Measurements from ENCODE around the gene CNN2.

CNN2 gene

DNA sequence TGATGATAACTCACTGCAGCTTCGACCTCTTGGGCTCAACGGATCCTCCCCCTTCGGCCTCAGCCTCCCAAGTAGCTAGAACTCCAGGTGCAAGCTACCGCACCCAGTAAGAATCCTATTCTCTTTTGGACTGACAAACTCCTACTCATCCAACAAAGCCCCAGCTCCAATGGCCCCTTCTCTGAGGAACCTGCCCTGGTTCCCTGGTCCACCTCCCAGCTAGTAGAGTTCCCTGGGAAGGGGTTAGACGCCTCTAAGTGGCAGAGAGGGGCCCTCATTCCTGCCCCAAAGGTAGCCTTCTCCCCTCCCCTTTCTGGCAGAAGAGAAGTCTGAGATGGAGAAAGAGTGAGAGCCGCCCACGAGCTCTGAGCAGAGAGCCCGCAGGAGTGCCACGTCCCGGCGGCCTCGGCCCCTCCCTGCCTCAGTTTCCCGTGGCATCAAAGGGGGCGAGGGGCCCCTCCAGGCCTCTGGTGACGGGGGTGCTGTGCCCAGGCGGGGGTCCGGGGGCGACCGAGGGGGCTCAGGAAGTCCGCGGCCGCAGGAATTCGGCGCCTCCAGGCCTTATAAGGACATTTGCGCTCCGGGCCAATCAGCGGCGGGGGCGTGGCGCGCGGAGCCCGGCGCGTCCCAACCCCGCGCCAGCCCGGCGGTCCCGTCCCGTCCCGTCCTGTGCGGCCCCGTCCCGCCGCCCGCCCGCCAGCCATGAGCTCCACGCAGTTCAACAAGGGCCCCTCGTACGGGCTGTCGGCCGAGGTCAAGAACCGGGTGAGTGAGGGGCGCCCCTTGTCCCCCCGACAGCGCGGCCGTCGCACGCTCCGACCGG, at the start of gene CNN2:
CNN2 (plus strand) TSS at position 649 of the 823 bp plus-strand sequence; CDS start at position 703, 54 bp downstream.
- no peak for DNase-seq (ENCODE audit: low read depth in 2 of 2, low spot score in 1 of 2)

- no peak for DNase-seq (ENCODE audit: low read depth in 2 of 2, low spot score in 1 of 2)
Observed at GRCh38 chr19:977058-977464, 49.3 kb upstream of the CNN2 start.

DNA sequence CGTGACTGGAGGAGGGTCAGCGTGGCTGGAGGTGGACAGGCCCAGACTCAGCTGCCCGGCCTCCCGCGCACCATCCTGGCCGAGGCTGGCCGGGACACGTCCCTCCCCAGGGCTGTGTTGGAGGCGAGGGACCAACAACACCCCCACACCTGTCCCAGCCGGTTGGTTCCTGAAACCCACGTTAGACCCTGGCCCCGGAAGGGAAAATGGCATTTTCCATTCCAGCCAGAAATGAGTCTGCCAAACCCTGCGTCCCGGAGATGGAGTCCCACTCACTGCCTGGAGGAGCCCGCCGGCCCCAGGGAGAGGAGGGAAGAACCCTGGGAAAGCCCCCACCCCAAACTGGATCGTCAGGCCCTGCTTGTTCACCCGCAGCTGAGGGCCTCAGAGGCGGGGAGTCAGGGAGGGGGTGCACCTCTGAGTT, 47.1 kb upstream of the CNN2 start:
- no peak for DNase-seq (ENCODE audit: low read depth in 2 of 2, low spot score in 1 of 2)

DNA sequence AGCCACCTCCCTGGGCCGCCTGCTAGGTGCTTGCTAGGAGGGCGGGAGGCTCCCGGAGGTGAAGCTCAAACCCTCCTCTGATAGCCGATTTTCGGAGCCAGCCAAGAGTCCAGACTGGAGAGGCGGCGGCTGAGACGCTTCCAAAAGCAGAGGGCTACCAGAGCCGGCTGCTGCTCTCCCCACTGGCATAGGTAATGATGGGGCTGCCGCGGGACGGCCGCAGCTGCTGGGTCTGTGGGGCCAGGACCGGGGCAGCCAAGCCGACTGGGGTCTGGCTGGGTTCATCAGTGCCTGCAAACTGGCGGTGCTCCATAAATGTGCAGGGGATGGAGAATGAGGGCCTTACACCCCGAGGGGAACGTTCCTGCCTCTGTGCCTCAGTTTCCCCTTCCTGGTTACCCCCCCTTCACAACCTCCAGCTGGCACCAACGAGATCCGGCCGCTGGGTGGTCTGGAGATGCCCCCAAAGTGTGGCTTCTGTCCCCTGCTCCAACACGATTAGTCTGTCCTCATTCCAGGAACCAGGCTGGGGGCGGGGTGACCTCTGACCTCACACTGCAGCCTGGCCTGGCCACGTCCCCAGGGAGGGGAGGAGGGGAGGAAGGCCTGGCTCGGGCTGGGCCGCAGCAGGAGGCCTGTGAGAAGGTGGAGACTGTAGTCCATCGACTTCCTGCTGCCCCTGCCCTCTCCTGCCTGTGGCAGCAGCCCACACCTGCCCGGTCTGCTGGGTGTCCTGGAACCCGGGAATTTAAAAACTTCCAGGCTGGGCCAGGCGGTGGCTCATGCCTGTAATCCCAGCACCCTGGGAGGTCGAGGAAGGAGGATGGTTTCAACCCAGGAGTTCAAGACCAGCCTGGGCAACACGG, 46.0 kb upstream of the CNN2 start:
- DNase-seq (ENCODE audit: low read depth in 2 of 2, low spot score in 1 of 2), result no peak

DNA sequence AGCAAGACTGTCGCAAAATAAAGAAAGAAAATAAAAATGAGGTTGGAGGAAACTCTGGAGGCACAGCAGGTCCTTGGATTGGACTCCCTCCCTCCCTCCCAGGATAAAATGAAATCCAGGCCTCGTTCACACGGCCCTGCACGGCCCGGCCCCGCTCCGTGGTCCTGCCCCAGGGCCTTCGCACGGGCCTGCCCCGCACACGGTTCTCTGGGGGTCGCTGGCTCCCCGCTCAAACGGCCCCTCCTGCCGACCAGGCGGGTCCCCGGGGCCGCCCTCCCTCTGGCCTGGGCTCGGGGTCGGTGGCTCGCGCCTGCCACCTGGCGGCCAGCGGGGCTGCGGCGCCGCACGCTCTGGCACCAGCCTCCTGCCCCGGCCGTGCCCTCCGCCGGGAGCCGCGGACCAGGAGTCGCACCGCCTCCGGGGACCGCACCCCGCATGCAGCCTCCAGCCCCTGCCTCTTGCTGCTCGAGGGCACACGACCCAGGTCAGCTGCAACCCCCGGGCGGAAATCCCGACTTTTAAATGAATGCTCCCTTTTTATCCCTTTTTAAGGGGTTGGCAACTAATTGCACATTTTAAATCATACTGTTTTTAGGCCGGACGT, 43.7 kb upstream of the CNN2 start:
- peak; percentile 34 to 49 for DNase-seq (ENCODE audit: low read depth in 2 of 2, low spot score in 1 of 2)

DNA sequence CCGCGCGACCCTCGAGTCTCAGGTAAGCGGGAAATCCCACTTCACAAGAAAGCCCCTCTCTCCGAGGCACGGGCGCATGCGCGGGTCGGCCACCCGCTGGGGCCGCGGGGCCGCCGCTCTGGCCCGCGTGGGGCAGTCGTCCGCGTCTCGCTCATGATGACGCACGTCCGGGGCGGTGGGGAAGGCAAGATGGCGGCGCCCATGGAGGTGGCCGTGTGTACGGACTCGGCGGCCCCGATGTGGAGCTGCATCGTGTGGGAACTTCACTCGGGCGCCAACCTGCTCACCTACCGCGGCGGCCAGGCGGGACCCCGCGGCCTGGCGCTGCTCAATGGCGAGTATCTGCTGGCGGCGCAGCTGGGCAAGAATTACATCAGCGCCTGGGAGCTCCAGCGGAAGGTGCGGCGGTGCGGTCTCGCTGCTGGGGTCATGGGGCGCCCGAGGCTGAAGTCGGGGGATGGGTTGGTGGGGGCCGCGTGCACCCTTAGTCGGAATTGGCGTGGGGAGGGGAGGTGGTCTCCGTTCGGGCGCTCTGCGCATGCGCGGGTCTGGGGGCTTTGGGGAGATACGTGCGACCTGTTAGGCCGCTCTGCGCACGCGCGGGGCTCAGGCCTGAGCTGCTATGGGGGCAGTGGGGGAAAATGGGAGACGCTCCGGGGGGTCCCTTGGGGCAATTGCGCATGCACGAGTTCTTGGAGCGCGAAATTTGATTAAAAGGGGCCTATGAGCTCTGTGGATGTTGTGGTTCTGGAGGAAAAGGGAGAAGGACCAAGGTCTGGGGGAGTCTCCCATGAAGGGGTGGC, 42.0 kb upstream of the CNN2 start, which contains the start of gene WDR18:
WDR18 (plus strand) TSS at position 181 of the 803 bp plus-strand sequence; CDS start at position 190, 9 bp downstream.
- peak; percentile 72 to 83 for DNase-seq (ENCODE audit: low read depth in 2 of 2, low spot score in 1 of 2)

GRCh38 chr19:986083-986482, 40.3 kb upstream of the CNN2 start:
- DNase-seq (ENCODE audit: low read depth in 2 of 2, low spot score in 1 of 2), result no peak

GRCh38 chr19:988081-988480, 38.3 kb upstream of the CNN2 start:
- DNase-seq (ENCODE audit: low read depth in 2 of 2, low spot score in 1 of 2), result no peak

DNA sequence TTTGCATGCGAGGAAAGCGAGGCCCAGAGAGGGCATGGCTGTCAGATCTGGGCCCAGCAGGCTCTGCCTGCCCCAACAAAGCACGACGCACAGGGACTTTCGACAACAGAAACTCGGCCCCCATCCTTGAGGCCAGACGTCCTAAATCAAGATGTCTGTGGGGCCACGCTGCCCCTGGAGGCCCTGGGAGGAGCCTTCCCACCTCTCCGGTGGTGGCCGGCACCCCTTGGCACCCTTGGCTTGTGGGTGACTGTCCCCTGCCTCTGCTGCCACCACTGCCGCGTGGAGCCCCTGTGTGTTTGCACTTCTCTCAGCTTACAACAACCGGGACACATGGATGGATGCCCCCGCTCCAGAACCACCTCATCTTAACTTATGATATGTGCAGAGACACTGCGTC, 37.9 kb upstream of the CNN2 start:
- DNase-seq (ENCODE audit: low read depth in 2 of 2, low spot score in 1 of 2), result no peak

- DNase-seq (ENCODE audit: low read depth in 2 of 2, low spot score in 1 of 2), result no peak
Observed at GRCh38 chr19:989381-990081, 36.9 kb upstream of the CNN2 start.

GRCh38 chr19:990119-990571, 36.3 kb upstream of the CNN2 start:
- no peak for DNase-seq (ENCODE audit: low read depth in 2 of 2, low spot score in 1 of 2)

DNA sequence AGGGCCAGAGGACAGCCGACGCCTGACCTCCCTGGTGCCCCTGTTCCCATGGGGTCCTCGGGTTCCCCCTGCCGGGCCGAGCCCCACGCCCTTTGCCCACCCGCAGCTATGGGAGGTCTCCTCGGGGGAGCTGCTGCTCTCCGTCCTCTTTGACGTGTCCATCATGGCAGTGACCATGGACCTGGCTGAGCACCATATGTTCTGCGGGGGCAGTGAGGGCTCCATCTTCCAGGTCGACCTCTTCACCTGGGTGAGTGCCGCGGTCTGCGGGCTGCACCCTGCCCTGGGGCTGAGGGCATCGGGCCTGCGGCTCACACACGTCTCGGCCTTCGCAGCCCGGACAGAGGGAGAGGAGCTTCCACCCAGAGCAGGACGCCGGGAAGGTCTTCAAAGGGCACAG, 35.7 kb upstream of the CNN2 start:
- DNase-seq (ENCODE audit: low read depth in 2 of 2, low spot score in 1 of 2), result no peak

GRCh38 chr19:991174-991931, 35.1 kb upstream of the CNN2 start:
- DNase-seq (ENCODE audit: low read depth in 2 of 2, low spot score in 1 of 2), result no peak

DNA sequence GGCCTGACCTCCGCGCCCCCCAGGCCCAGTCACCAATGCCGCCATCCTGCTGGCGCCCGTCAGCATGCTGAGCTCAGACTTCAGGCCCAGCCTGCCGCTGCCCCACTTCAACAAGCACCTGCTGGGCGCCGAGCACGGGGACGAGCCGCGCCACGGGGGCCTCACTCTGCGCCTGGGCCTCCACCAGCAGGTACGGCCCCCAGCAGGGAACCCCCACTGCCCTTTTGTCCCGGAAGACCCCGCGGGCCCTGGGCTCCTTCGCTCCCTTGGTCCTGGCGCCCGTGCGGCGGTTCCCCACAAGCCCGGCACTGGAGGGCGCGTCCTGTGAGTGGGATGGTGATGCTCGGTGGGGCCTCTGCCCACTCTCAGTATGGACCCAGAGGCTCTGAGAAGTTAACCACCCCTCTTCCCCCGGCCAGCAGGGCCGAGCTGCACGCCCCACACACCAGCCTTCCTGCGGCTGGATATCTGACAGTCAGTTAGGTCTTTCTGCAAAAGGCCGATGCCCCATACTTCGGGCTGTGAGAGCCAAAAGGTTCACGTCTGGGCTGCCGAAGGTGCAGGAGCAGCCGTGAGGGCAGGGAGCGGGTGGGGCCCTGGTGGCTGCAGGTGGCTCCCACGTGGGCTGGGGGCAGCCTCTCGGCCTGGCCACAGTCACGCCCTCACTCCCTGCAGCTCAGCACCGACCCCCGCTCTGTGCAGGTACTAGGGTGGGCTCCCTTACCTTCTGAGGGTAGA, 34.3 kb upstream of the CNN2 start:
- no peak for DNase-seq (ENCODE audit: low read depth in 2 of 2, low spot score in 1 of 2)

GRCh38 chr19:992670-993055, 33.7 kb upstream of the CNN2 start:
- no peak for DNase-seq (ENCODE audit: low read depth in 2 of 2, low spot score in 1 of 2)

DNA sequence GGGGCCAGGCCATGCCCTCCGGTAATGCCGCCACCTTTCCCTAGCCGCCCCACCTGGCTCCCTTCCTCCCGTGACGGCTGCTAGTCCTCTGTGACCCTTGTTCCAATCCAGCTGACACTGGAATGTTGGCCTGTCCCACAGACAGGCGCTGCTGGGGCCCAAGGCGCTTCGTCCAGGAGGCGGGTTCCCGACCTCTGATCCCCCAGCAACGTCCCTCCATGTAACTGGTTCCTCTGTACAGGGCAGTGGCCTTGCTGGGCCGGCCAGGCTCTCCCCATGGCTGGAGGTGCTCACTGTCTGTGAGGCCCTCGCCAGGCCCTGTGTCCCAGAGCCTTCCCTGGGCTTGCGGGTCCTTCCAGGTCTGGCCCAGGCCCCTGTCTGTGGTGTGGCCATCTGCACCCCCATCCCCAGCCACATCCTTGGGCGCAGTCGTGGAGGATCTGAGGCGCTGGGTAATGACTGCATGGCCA, 33.0 kb upstream of the CNN2 start:
- no peak for DNase-seq (ENCODE audit: low read depth in 2 of 2, low spot score in 1 of 2)

- DNase-seq (ENCODE audit: low read depth in 2 of 2, low spot score in 1 of 2), result no peak
Observed at GRCh38 chr19:993831-994393, 32.5 kb upstream of the CNN2 start.

GRCh38 chr19:994516-994915, 31.9 kb upstream of the CNN2 start:
- no peak for DNase-seq (ENCODE audit: low read depth in 2 of 2, low spot score in 1 of 2)
